GM12878 (cell line): Measurements from ENCODE around the gene RPL27A. TPM values are rescaled to one million over a fixed set of nuclear protein-coding genes. Genes with fewer than 3 reads are reported as not detected.

ENCODE experiments used
- ATAC-seq: fragments of 200-7000 bp; cut with Tn5 transposase; 3 replicates; pipeline ENCODE4 v1.9.1; 2020; ENCODE audit warnings: mild to moderate bottlenecking, moderate library complexity
- BruUV-seq: library from RNA; stranded (reverse); fragments of 400-500 nt; replicated peaks from 2 replicates; lab custom pipeline; 2021; lab: Mats Ljungman, UMichigan
- CTCF ChIA-PET: fragments of 300-600 bp; sonication (Branson Sonifier 250); formaldehyde crosslinking; extraction: SDS; loops from one replicate; lab custom pipeline; 2021; ENCODE audit warnings: inconsistent platforms; lab: Yijun Ruan, JAX
- POLR2A ChIA-PET: fragments of 350-600 bp; formaldehyde crosslinking; extraction: SDS; loops from one replicate; lab custom pipeline; 2021; ENCODE audit warnings: inconsistent platforms; lab: Charles Lee
- RAD21 ChIA-PET: fragments of 300-600 bp; sonication (Branson Sonifier 250); formaldehyde crosslinking; loops from one replicate; lab custom pipeline; 2023; ENCODE audit warnings: antibody characterized with exemption; ENCODE audit not compliant: unreplicated experiment; lab: Charles Lee
- SMC1A ChIA-PET: fragments of 300-600 bp; sonication (Branson Sonifier 250); formaldehyde crosslinking; loops from one replicate; lab custom pipeline; 2023; ENCODE audit not compliant: unreplicated experiment, uncharacterized antibody; lab: Charles Lee
- DNase-seq: peaks from one replicate; pipeline ENCODE4 v3.0.0-alpha.2; 2011; ENCODE audit warnings: low read depth, low spot score
- FAIRE-seq: peaks from 3 replicates; lab custom pipeline; 2011; peaks lifted over from hg19 to GRCh38; lab: Jason Lieb, UNC
- H2AFZ ChIP-seq: 2 replicates; pipeline ENCODE4 v1.6.0; 2011; ENCODE audit warnings: low read depth, low read length, control low read depth; ENCODE audit not compliant: control insufficient read depth
- H3K27ac ChIP-seq: 2 replicates; pipeline ENCODE4 v1.5.1; 2011; ENCODE audit warnings: control low read depth; ENCODE audit not compliant: control insufficient read depth, insufficient read depth
- H3K27me3 ChIP-seq, 2 experiments: replicated peaks in 1 of 2; 2 replicates each; pipeline versions ENCODE4 v1.6.0 to v1.6.1; 2011; ENCODE audit warnings: low read length in 1 of 2; ENCODE audit not compliant: control insufficient read depth in 2 of 2, insufficient read depth in 2 of 2
- H3K36me3 ChIP-seq, 2 experiments: 2 replicates each; pipeline ENCODE4 v1.5.1; 2011; ENCODE audit warnings: low read length in 1 of 2; ENCODE audit not compliant: control insufficient read depth in 2 of 2, insufficient read depth in 2 of 2
- H3K4me1 ChIP-seq: 2 replicates; pipeline ENCODE4 v1.6.1; 2011; ENCODE audit warnings: mild to moderate bottlenecking, low read length, moderate library complexity, mixed read lengths; ENCODE audit not compliant: control insufficient read depth, insufficient read depth
- H3K4me2 ChIP-seq: 2 replicates; pipeline ENCODE4 v1.6.0; 2011; ENCODE audit warnings: control low read depth; ENCODE audit not compliant: control insufficient read depth, insufficient read depth
- H3K4me3 ChIP-seq: fragments of 200-600 bp; sonication (generic); 2 replicates; pipeline ENCODE4 v1.5.1; 2016
- H3K79me2 ChIP-seq: 2 replicates; pipeline ENCODE4 v1.6.0; 2011; ENCODE audit warnings: low read length; ENCODE audit not compliant: control insufficient read depth, insufficient read depth
- H3K9ac ChIP-seq: 2 replicates; pipeline ENCODE4 v1.8.0; 2011; ENCODE audit warnings: low read length, control low read depth, mixed read lengths; ENCODE audit not compliant: control insufficient read depth, insufficient read depth
- H3K9me3 ChIP-seq: replicated peaks from 3 replicates; pipeline ENCODE4 v1.5.1; 2011; ENCODE audit warnings: mild to moderate bottlenecking, low read length; ENCODE audit not compliant: control insufficient read depth, insufficient read depth
- H4K20me1 ChIP-seq: 2 replicates; pipeline ENCODE4 v1.6.0; 2011; ENCODE audit not compliant: control insufficient read depth, insufficient read depth
- ATF2 ChIP-seq: IDR thresholded peaks from 2 replicates; pipeline ENCODE4 v1.6.1; 2012; ENCODE audit warnings: low read length, inconsistent platforms
- HDAC6 ChIP-seq: fragments of 200-600 bp; sonication (generic); IDR thresholded peaks from one replicate; pipeline ENCODE4 v1.8.0; 2017; ENCODE audit warnings: antibody characterized with exemption; ENCODE audit not compliant: unreplicated experiment
- NR2C2 ChIP-seq: IDR thresholded peaks from 2 replicates; pipeline ENCODE4 v1.6.1; 2011; ENCODE audit warnings: borderline replicate concordance, low read depth; ENCODE audit not compliant: control insufficient read depth, insufficient read length
- PAX8 ChIP-seq: fragments of 450-650 bp; IDR thresholded peaks from 2 replicates; pipeline ENCODE4 v1.6.1; 2017; ENCODE audit warnings: mild to moderate bottlenecking, moderate library complexity
- TAF1 ChIP-seq: IDR thresholded peaks from 2 replicates; pipeline ENCODE4 v1.6.1; 2011; ENCODE audit warnings: mild to moderate bottlenecking, low read depth, low read length, borderline replicate concordance
- ZNF622 ChIP-seq: fragments of 450-650 bp; IDR thresholded peaks from 2 replicates; pipeline ENCODE4 v1.6.1; 2017; ENCODE audit warnings: mild to moderate bottlenecking, inconsistent platforms
- ZSCAN29 ChIP-seq: fragments of 450-650 bp; IDR thresholded peaks from 2 replicates; pipeline ENCODE4 v1.6.1; 2017; ENCODE audit warnings: mild to moderate bottlenecking, moderate library complexity
- WGBS: methylation state at CpG from one replicate; pipeline ENCODE4 v1.1.6; 2016; ENCODE audit warnings: low lambda C conversion rate; ENCODE audit not compliant: insufficient replicate concordance, insufficient coverage; ENCODE audit errors: missing lambda C conversion rate; 5-methylcytosine and 5-hydroxymethylcytosine counted together
- in situ Hi-C: fragments of 300-500 bp; cut with MboI; formaldehyde crosslinking; loops from 9 replicates; pipeline ENCODE4 v1.14.3; 2018; ENCODE audit warnings: mixed read lengths
- intact Hi-C: fragments of 100-400 bp; cut with micrococcal nuclease; formaldehyde crosslinking; loops from one replicate; pipeline ENCODE4 v1.14.2; 2022; ENCODE audit not compliant: unreplicated experiment
- polyA plus RNA-seq, 11 experiments: library from polyadenylated mRNA; depleted of rRNA in 4 of 11; unstranded in 6 of 11; stranded (reverse) in 5 of 11; fragments of >200 nt; fragmentation: Nextera tagmentation in 4 of 11; fragmentation: Illumina TruSeq in 1 of 11; extraction: Ambion mirVana in 4 of 11; extraction: Trizol in 1 of 11; gene quantifications; 1 replicate in 1 of 11; 2 replicates in 10 of 11; pipeline versions ENCODE4 v1.2.1 to v1.2.3, GENCODE V29; 2011 to 2016; ENCODE audit warnings: inconsistent platforms in 2 of 11, missing spikeins in 2 of 11, low read depth in 1 of 11
- total RNA-seq, 4 experiments: library from RNA; depleted of rRNA in 3 of 4; stranded (reverse); fragments of >200 nt in 3 of 4; fragmentation: Illumina TruSeq in 1 of 4; extraction: Trizol in 1 of 4; gene quantifications; 2 replicates each; pipeline versions ENCODE4 v1.2.1 to v1.2.3, GENCODE V29; 2013 to 2021
- TF ChIP-seq, protein P1 (sequence below): fragments of 450-650 bp; IDR thresholded peaks from 2 replicates; pipeline ENCODE4 v1.6.1; 2017; ENCODE audit warnings: mild to moderate bottlenecking, moderate library complexity
- TF ChIP-seq, protein P2 (sequence below): IDR thresholded peaks from 2 replicates; pipeline ENCODE4 v1.6.1; 2012; ENCODE audit warnings: mild to moderate bottlenecking, low read depth, low read length

Gene RPL27A
- total and polyA plus RNA-seq, 10 of the 15 experiments (the other 5 are each of a cell fraction or from before 2014, with no cell fraction given), result 978 to 4,776 (median 1,959) TPM

DNA sequence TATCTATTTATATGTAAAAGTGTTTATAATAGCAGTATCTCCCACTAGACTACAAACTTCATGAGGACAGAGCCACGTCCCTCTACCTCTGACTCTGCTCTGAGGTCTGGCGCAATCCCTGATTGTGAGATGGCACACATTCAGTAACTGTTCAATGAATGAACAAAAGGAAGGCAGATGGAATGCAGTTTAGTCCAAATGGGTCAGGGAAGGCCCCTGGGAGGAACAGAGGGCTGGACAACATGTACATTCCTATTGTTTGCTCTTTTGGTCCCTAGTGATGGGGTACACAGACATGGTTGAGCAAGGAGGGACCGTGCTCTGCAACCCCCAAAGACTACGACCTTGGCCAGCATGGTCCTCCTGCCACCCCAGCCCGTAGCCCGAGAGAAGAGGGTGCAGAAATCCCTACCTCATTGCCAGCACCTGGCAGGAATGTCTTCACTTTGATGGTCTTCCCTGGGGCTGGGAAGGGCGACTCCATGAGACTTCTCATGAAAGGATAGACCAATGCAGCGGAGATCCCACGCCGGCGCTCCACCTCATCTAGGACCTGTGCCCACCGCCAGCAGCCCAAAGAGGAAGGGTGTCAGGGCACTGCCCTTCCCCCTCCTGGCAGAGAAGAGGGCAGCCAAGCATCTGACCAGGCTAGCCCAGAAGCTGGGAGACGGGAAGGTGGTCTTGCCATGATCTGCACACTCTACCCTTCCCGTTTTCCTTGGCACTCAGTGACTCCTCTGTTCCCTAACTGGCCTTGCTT is 24.3 kb downstream of the RPL27A start:
- Histone ChIP-seq H3K27me3 (no peaks in the 10 kb centered on the region), H3K36me3 (no peaks in the 10 kb centered on the region), H3K4me3 (no peak overlapping the region), H3K27ac (no peak overlapping the region), H3K79me2 (no peaks in the 10 kb centered on the region), H3K4me2 (no peak overlapping the region), H2AFZ (no peak overlapping the region), H3K9me3 (no peaks in the 10 kb centered on the region), H4K20me1 (no peaks in the 10 kb centered on the region), H3K4me1 (no peaks in the 10 kb centered on the region), H3K9ac (no peak overlapping the region)
- BruUV-seq, result no TSS peak
- CTCF ChIA-PET, result no interaction called here
- FAIRE-seq (no peak), ATAC-seq (no peak), DNase-seq (no peak)
- 71% methylated on average over 14 of the region's 14 CpGs for WGBS
- in situ Hi-C loops, result no loop called here
- POLR2A ChIA-PET, result no interaction called here
- no peak for TF ChIP-seq ZSCAN29
- no peak for TF ChIP-seq ZNF622
- no peak for TF ChIP-seq ATF2
- TF ChIP-seq PAX8, result no peak
- TF ChIP-seq TAF1, result no peak
- TF ChIP-seq, protein P1, sequence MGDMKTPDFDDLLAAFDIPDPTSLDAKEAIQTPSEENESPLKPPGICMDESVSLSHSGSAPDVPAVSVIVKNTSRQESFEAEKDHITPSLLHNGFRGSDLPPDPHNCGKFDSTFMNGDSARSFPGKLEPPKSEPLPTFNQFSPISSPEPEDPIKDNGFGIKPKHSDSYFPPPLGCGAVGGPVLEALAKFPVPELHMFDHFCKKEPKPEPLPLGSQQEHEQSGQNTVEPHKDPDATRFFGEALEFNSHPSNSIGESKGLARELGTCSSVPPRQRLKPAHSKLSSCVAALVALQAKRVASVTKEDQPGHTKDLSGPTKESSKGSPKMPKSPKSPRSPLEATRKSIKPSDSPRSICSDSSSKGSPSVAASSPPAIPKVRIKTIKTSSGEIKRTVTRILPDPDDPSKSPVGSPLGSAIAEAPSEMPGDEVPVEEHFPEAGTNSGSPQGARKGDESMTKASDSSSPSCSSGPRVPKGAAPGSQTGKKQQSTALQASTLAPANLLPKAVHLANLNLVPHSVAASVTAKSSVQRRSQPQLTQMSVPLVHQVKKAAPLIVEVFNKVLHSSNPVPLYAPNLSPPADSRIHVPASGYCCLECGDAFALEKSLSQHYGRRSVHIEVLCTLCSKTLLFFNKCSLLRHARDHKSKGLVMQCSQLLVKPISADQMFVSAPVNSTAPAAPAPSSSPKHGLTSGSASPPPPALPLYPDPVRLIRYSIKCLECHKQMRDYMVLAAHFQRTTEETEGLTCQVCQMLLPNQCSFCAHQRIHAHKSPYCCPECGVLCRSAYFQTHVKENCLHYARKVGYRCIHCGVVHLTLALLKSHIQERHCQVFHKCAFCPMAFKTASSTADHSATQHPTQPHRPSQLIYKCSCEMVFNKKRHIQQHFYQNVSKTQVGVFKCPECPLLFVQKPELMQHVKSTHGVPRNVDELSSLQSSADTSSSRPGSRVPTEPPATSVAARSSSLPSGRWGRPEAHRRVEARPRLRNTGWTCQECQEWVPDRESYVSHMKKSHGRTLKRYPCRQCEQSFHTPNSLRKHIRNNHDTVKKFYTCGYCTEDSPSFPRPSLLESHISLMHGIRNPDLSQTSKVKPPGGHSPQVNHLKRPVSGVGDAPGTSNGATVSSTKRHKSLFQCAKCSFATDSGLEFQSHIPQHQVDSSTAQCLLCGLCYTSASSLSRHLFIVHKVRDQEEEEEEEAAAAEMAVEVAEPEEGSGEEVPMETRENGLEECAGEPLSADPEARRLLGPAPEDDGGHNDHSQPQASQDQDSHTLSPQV, result no peak
- TF ChIP-seq NR2C2, result no peak
- TF ChIP-seq HDAC6, result no peak
- TF ChIP-seq, protein P2, sequence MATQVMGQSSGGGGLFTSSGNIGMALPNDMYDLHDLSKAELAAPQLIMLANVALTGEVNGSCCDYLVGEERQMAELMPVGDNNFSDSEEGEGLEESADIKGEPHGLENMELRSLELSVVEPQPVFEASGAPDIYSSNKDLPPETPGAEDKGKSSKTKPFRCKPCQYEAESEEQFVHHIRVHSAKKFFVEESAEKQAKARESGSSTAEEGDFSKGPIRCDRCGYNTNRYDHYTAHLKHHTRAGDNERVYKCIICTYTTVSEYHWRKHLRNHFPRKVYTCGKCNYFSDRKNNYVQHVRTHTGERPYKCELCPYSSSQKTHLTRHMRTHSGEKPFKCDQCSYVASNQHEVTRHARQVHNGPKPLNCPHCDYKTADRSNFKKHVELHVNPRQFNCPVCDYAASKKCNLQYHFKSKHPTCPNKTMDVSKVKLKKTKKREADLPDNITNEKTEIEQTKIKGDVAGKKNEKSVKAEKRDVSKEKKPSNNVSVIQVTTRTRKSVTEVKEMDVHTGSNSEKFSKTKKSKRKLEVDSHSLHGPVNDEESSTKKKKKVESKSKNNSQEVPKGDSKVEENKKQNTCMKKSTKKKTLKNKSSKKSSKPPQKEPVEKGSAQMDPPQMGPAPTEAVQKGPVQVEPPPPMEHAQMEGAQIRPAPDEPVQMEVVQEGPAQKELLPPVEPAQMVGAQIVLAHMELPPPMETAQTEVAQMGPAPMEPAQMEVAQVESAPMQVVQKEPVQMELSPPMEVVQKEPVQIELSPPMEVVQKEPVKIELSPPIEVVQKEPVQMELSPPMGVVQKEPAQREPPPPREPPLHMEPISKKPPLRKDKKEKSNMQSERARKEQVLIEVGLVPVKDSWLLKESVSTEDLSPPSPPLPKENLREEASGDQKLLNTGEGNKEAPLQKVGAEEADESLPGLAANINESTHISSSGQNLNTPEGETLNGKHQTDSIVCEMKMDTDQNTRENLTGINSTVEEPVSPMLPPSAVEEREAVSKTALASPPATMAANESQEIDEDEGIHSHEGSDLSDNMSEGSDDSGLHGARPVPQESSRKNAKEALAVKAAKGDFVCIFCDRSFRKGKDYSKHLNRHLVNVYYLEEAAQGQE, result no peak
- intact Hi-C loops, result no loop called here
- RAD21 ChIA-PET, result no interaction called here
- SMC1A ChIA-PET, result no interaction called here
